ENCODE data around the gene PPP3CB. TPM values are rescaled to one million over a fixed set of nuclear protein-coding genes. Genes with fewer than 3 reads are reported as not detected.

The PPP3CB gene
- 10 to 100 TPM; 34.9 to 35.8 TPM for total RNA-seq

DNA sequence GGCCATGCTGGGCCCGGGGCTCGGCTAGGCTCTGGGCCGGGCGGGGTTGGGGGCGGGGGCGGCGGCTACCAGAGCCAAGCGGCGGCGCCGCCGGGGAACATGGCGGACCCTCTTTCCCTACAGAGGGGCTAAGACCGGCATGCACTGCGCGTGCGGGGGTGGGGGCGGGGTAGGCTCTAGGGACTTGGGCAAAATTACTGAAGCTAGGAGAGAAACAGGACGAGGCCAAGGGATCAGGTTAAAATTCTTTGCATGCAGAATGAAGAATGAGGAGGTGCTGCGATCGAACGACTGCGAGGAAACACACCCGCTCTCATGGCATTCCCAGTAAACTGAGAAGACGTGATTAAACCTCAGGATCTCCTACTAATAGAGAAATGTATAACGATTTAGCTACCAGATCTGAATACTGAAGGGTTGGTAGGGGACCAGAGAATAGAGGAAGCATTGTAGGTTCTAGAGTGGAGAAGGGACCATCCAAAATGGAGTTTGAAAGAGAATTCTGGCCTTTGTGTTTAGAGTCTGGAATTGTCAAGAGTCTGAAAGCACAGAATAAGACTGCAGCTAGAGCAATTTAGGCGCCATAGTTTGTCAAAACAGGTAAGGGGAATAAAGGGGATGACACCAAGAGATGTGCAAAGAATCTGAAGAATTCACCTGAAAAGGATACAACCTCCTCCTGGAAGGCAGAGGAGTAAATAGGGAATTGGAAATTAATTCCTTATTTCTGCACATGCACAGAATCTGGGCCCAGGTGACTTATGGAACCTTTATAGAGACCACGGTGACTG is at the start of gene PPP3CB:
TSS of gene PPP3CB (minus strand) at position 141 of the 791 bp plus-strand sequence. CDS start at position 6, 135 bp downstream.
- H3K36me3 Mint-ChIP-seq (ENCODE audit: low read depth), result no peaks in the 10 kb centered on the region
- H3K9me3 Mint-ChIP-seq, result no peaks in the 10 kb centered on the region
- peak within 1 kb of the TSS; percentile 95 for H3K27ac Mint-ChIP-seq
- intact Hi-C loops (cut with micrococcal nuclease), result loop anchor here (1.0 to 10.0 kb wide), 12 partner anchors 16 to 1281 kb away; partner anchors contain the start of genes ANAPC16, ANXA7, ASCC1 and CFAP70
- CTCF ChIA-PET, result no interaction called here
- peaks cover 40% of the 10 kb centered on the region for H3K4me1 Mint-ChIP-seq (ENCODE audit: low read depth)
- peak; percentile 95 for DNase-seq
- peak within 1 kb of the TSS; percentile 93 for H3K4me3 Mint-ChIP-seq
- H3K27me3 Mint-ChIP-seq (ENCODE audit: low read depth), result no peaks in the 10 kb centered on the region

DNA sequence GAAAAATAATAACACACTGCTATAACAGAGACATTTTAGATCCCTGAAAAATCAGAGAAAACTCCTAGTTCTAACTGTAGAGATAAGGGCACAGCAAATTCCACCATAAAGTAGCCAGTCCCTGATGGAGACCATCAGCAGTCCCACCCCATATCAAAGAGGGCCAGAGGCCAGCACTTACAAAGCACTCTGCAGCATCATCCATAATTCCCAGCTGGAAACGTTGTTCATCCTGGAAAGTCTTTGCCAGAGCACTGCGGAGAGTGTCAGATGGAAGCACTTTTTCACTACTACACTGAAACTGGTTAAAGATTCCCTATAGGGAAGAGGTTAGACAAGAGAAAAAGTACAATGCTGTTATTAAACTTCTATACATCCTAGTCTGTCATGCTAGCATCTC is 49.5 kb upstream of the PPP3CB start:
- Mint-ChIP-seq H3K27me3 (ENCODE audit: low read depth) (no peaks in the 10 kb centered on the region), H3K4me1 (ENCODE audit: low read depth) (no peaks in the 10 kb centered on the region), H3K4me3 (no peak overlapping the region), H3K9me3 (no peaks in the 10 kb centered on the region), H3K27ac (no peak overlapping the region), H3K36me3 (ENCODE audit: low read depth) (peaks cover 1% of the 10 kb centered on the region)
- CTCF ChIA-PET, result no interaction called here
- intact Hi-C loops (cut with micrococcal nuclease), result no loop called here
- DNase-seq, result no peak

DNA sequence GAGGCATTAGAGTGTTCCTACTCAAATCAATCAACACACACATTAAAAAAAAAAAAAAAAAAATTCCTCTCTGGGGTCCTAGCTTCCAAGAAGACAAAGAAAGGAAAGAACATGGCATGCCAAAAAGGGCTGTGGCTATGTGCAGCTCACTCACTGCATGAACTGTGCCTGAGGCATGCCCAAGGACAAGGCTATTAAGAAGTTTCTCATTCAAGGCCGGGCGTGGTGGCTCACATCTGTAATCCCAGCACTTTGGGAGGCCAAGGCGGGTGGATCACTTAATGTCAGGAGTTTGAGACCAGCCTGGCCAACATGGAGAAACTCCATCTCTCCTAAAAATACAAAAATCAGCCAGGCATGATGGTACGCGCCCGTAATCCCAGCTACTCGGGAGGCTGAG is 41.9 kb upstream of the PPP3CB start:
- no peak for DNase-seq
- peaks cover 4% of the 10 kb centered on the region for H3K36me3 Mint-ChIP-seq (ENCODE audit: low read depth)
- H3K4me3 Mint-ChIP-seq, result no peak overlapping the region
- H3K27me3 Mint-ChIP-seq (ENCODE audit: low read depth), result no peaks in the 10 kb centered on the region
- CTCF ChIA-PET, result interaction anchor here (0.7 to 2.1 kb wide), 3 partner anchors 8 to 108 kb away, joined by 3 to 8 read pairs (median 7); no protein-coding TSS in a partner anchor
- H3K4me1 Mint-ChIP-seq (ENCODE audit: low read depth), result peaks cover 8% of the 10 kb centered on the region
- intact Hi-C loops (cut with micrococcal nuclease), result no loop called here
- H3K27ac Mint-ChIP-seq, result no peak overlapping the region
- H3K9me3 Mint-ChIP-seq, result no peaks in the 10 kb centered on the region

GRCh38 chr10:73537288-73537687 is 41.5 kb upstream of the PPP3CB start:
- CTCF ChIA-PET, result interaction anchor here (1.8 kb wide), 1 partner anchor 107 kb away, joined by 7 read pairs; no protein-coding TSS in a partner anchor

DNA sequence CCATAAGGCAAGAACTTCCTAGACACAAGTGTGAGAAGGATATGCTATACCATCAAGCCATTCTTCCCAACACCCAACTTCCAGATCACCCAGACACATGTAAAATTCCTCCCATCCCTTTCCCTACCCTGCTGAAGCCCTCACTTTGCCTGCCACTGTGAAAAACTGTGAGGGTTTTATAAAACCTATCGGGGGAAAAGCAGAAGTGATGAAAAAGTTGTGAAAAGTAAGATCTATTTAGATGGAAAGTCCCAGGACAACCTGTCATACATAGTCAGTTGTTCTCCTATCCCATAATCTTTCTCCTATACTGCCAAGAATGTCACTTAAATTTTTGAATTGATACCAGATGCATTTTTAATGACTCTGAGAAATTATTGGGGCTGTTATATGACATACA is 39.0 kb upstream of the PPP3CB start:
- CTCF ChIA-PET, result interaction anchor here (1.1 kb wide), 1 partner anchor 109 kb away, joined by 6 read pairs; no protein-coding TSS in a partner anchor
- no peak for DNase-seq
- Mint-ChIP-seq H3K4me3 (no peak overlapping the region), H3K9me3 (no peaks in the 10 kb centered on the region), H3K27me3 (ENCODE audit: low read depth) (no peaks in the 10 kb centered on the region), H3K27ac (no peak overlapping the region), H3K4me1 (ENCODE audit: low read depth) (peaks cover 8% of the 10 kb centered on the region), H3K36me3 (ENCODE audit: low read depth) (peaks cover 3% of the 10 kb centered on the region)
- intact Hi-C loops (cut with micrococcal nuclease), result no loop called here

More at GRCh38 chr10:73537288-73537687, 41.5 kb upstream of the PPP3CB start:
- H3K27ac Mint-ChIP-seq, result no peak overlapping the region
- peaks cover 3% of the 10 kb centered on the region for H3K36me3 Mint-ChIP-seq (ENCODE audit: low read depth)
- H3K9me3 Mint-ChIP-seq, result no peaks in the 10 kb centered on the region
- H3K4me3 Mint-ChIP-seq, result no peak overlapping the region
- no peaks in the 10 kb centered on the region for H3K27me3 Mint-ChIP-seq (ENCODE audit: low read depth)
- peaks cover 8% of the 10 kb centered on the region for H3K4me1 Mint-ChIP-seq (ENCODE audit: low read depth)
- intact Hi-C loops (cut with micrococcal nuclease), result no loop called here
- no peak for DNase-seq

DNA sequence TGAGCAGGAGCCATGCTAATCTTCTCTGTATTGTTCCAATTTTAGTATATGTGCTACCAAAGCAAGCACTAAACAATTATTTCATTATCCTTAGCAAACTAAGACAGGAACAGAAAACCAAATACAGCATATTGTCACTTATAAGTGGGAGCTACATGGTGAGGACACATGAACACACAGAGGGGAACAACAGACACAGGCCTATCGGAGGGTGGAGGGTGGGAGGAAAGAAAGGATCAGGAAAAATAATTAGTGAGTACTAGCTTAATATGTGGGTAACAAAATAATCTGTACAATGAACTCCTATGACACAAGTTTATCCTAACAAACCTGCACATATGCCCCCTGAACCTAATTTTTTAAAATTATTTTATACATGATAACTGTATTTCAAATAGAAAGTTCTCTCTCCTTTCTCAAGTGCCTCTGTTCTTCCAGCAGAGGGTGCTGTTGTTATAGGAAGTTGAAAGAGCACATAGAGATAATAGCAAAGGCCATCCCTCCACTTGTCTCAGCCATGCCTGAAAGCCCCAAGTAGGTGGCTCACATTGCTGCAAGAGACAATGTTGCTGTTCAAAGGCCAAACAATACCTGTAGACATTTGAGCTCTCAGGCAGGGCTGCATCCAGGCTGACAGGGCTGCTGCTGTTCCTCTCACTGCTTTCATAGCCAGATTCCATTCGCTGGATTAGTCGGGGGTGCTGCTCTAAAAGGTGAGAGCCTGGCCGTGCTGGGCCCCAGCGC is 33.4 kb upstream of the PPP3CB start:
- no peaks in the 10 kb centered on the region for H3K4me1 Mint-ChIP-seq (ENCODE audit: low read depth)
- H3K36me3 Mint-ChIP-seq (ENCODE audit: low read depth), result no peaks in the 10 kb centered on the region
- no peaks in the 10 kb centered on the region for H3K9me3 Mint-ChIP-seq
- H3K27me3 Mint-ChIP-seq (ENCODE audit: low read depth), result no peaks in the 10 kb centered on the region
- intact Hi-C loops (cut with micrococcal nuclease), result loop anchor here (1.0 to 5.0 kb wide), 4 partner anchors 98 to 350 kb away; no protein-coding TSS in a partner anchor
- H3K4me3 Mint-ChIP-seq, result no peak overlapping the region
- DNase-seq, result peak; percentile 60
- no peak overlapping the region for H3K27ac Mint-ChIP-seq
- CTCF ChIA-PET, result interaction anchor here (0.6 to 4.1 kb wide), 21 partner anchors 9 to 321 kb away, joined by 3 to 114 read pairs (median 4); no protein-coding TSS in a partner anchor

- Mint-ChIP-seq H3K9me3 (no peaks in the 10 kb centered on the region), H3K36me3 (ENCODE audit: low read depth) (no peaks in the 10 kb centered on the region), H3K4me1 (ENCODE audit: low read depth) (no peaks in the 10 kb centered on the region), H3K4me3 (no peak overlapping the region), H3K27me3 (ENCODE audit: low read depth) (no peaks in the 10 kb centered on the region), H3K27ac (no peak overlapping the region)
- CTCF ChIA-PET, result interaction anchor here (0.5 kb wide), 1 partner anchor 1484 kb away, joined by 4 read pairs; no protein-coding TSS in a partner anchor
- no peak for DNase-seq
- intact Hi-C loops (cut with micrococcal nuclease), result no loop called here
Measured at GRCh38 chr10:73522263-73522662, 26.4 kb upstream of the PPP3CB start.

GRCh38 chr10:73519336-73519735 is 23.5 kb upstream of the PPP3CB start:
- Mint-ChIP-seq H3K4me3 (no peak overlapping the region), H3K4me1 (ENCODE audit: low read depth) (no peaks in the 10 kb centered on the region), H3K27me3 (ENCODE audit: low read depth) (no peaks in the 10 kb centered on the region), H3K27ac (no peak overlapping the region), H3K36me3 (ENCODE audit: low read depth) (no peaks in the 10 kb centered on the region), H3K9me3 (no peaks in the 10 kb centered on the region)
- CTCF ChIA-PET, result interaction anchor here (2.6 kb wide), 1 partner anchor 10 kb away, joined by 10 read pairs; no protein-coding TSS in a partner anchor
- no peak for DNase-seq
- intact Hi-C loops (cut with micrococcal nuclease), result no loop called here

- Mint-ChIP-seq H3K27me3 (ENCODE audit: low read depth) (no peaks in the 10 kb centered on the region), H3K4me3 (no peak overlapping the region), H3K4me1 (ENCODE audit: low read depth) (no peaks in the 10 kb centered on the region), H3K9me3 (no peaks in the 10 kb centered on the region), H3K27ac (no peak overlapping the region), H3K36me3 (ENCODE audit: low read depth) (no peaks in the 10 kb centered on the region)
- intact Hi-C loops (cut with micrococcal nuclease), result no loop called here
- DNase-seq, result no peak
- CTCF ChIA-PET, result interaction anchor here (1.4 to 1.5 kb wide), 2 partner anchors 11 to 12 kb away, joined by 4 to 7 read pairs; no protein-coding TSS in a partner anchor
Measured at GRCh38 chr10:73517166-73517888, 21.5 kb upstream of the PPP3CB start.

- no peaks in the 10 kb centered on the region for H3K9me3 Mint-ChIP-seq
- H3K27ac Mint-ChIP-seq, result no peak overlapping the region
- no peaks in the 10 kb centered on the region for H3K4me1 Mint-ChIP-seq (ENCODE audit: low read depth)
- DNase-seq, result no peak
- no peaks in the 10 kb centered on the region for H3K36me3 Mint-ChIP-seq (ENCODE audit: low read depth)
- no peaks in the 10 kb centered on the region for H3K27me3 Mint-ChIP-seq (ENCODE audit: low read depth)
- CTCF ChIA-PET, result interaction anchor here (0.6 to 1.0 kb wide), 3 partner anchors 49 to 363 kb away, joined by 3 to 6 read pairs (median 4); no protein-coding TSS in a partner anchor
- no peak overlapping the region for H3K4me3 Mint-ChIP-seq
- intact Hi-C loops (cut with micrococcal nuclease), result no loop called here
Measured at GRCh38 chr10:73512207-73512743, 16.5 kb upstream of the PPP3CB start.

GRCh38 chr10:73509695-73510094 is 13.9 kb upstream of the PPP3CB start:
- CTCF ChIA-PET, result interaction anchor here (0.6 to 1.0 kb wide), 4 partner anchors 10 to 220 kb away, joined by 3 to 4 read pairs (median 4); no protein-coding TSS in a partner anchor
- H3K9me3 Mint-ChIP-seq, result no peaks in the 10 kb centered on the region
- intact Hi-C loops (cut with micrococcal nuclease), result no loop called here
- no peaks in the 10 kb centered on the region for H3K27me3 Mint-ChIP-seq (ENCODE audit: low read depth)
- peaks cover 5% of the 10 kb centered on the region for H3K36me3 Mint-ChIP-seq (ENCODE audit: low read depth)
- no peaks in the 10 kb centered on the region for H3K4me1 Mint-ChIP-seq (ENCODE audit: low read depth)
- no peak overlapping the region for H3K4me3 Mint-ChIP-seq
- no peak for DNase-seq
- H3K27ac Mint-ChIP-seq, result no peak overlapping the region
